ENCODE results near the gene OR52E8.
A peak's percentile ranks its signal among the peaks of the same experiment; 100 is the strongest.

Gene OR52E8

DNA sequence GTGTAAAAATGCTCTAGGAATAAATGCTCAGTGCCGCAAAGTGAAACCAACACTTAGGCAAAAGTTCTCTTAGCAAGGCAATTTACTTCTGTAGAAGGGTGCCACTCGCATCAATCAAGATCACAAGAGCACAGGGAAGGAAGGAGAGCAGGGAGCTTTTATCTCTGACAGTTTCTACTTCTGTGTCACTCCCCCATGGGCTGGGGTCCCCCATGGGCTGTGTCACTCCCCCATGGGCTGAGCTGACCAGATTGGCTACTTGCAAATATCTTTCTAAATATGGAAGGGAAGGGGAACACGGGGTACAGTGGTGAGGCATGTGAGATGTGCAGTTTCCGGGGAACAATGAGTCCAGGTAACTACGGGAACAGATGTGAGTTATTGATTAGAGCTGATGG lies 48.4 kb downstream of the OR52E8 start:
- Histone ChIP-seq H3K27ac (ENCODE audit: insufficient read depth, low read length, poor library complexity, severe bottlenecking) (no peak overlapping the region), H3K9me3 (ENCODE audit: control insufficient read depth, low read length) (no peaks in the 10 kb centered on the region), H3K4me1 (ENCODE audit: control insufficient read depth, insufficient read depth, low read length, poor library complexity, severe bottlenecking) (no peaks in the 10 kb centered on the region), H3K4me3 (ENCODE audit: insufficient read depth, low read depth, low read length, poor library complexity, severe bottlenecking) (peak overlapping the region; percentile 48), H3K27me3 (replicated peaks; ENCODE audit: control insufficient read depth, insufficient read depth, low read length, poor library complexity, severe bottlenecking) (no peaks in the 10 kb centered on the region), H3K36me3 (ENCODE audit: control insufficient read depth, insufficient read depth, low read length) (no peaks in the 10 kb centered on the region)
- no peak for DNase-seq

DNA sequence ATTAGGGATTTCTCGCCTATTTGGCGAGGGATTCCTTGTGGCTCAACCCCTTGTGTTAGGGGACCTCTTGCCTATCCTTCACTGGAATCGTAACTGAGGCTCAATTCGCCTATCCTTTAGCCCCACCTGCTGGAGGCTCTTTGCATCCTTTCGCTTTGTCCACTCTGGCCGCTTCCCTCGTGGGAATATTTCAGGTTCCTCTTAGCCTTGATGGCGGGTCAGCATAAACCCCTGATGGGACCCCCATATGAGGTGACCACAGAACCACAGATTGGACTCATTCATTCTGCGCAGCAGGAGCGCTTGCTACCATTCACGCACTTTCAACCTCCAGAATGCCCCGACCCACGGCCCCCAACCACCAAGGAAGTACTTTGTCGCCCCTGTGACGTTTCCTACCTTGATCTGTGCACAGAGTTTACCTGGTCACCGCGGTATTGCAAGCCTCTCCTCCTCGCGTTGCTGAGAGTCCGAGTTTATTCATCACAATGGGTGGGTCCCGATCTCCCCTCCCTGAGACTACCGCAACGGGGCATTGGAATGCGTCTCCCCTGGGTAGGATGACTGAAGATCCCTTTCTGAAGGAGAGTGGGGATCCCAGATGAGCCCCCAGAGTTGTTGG lies 48.9 kb downstream of the OR52E8 start, which contains the start of gene OR52N2:
TSS of gene OR52N2 (plus strand) at position 425 of the 622 bp plus-strand sequence. CDS start 11,412 bp downstream, outside the sequence.
- no peaks in the 10 kb centered on the region for H3K9me3 ChIP-seq (ENCODE audit: control insufficient read depth, low read length)
- no peak within 1 kb of the TSS for H3K27ac ChIP-seq (ENCODE audit: insufficient read depth, low read length, poor library complexity, severe bottlenecking)
- no peaks in the 10 kb centered on the region for H3K4me1 ChIP-seq (ENCODE audit: control insufficient read depth, insufficient read depth, low read length, poor library complexity, severe bottlenecking)
- peak; percentile 38 to 71 (median 42) for DNase-seq
- no peaks in the 10 kb centered on the region for H3K27me3 ChIP-seq (replicated peaks; ENCODE audit: control insufficient read depth, insufficient read depth, low read length, poor library complexity, severe bottlenecking)
- peak within 1 kb of the TSS; percentile 48 for H3K4me3 ChIP-seq (ENCODE audit: insufficient read depth, low read depth, low read length, poor library complexity, severe bottlenecking)
- no peaks in the 10 kb centered on the region for H3K36me3 ChIP-seq (ENCODE audit: control insufficient read depth, insufficient read depth, low read length)

DNA sequence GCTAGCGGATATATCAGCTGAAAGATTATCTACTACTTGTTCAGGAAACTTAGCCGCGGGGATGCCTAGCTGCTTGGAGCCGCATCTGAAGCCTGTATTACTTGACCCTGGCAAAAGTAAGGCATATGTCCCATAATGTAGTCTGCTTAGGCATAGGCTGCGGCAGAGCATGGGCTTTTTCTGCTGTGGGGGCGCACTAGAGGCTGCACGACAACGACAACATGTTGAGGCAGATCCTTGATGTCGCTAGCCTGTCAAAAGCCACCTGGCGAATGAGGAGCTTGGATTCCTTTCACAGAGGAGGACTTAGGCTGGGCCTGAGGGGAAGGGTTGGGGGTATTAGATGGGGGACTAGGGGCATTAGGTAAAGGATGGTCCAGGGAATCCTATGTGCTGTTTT lies 49.9 kb downstream of the OR52E8 start:
- no peaks in the 10 kb centered on the region for H3K27me3 ChIP-seq (replicated peaks; ENCODE audit: control insufficient read depth, insufficient read depth, low read length, poor library complexity, severe bottlenecking)
- DNase-seq = no peak
- H3K4me3 ChIP-seq (ENCODE audit: insufficient read depth, low read depth, low read length, poor library complexity, severe bottlenecking) = no peak overlapping the region
- H3K4me1 ChIP-seq (ENCODE audit: control insufficient read depth, insufficient read depth, low read length, poor library complexity, severe bottlenecking) = no peaks in the 10 kb centered on the region
- H3K27ac ChIP-seq (ENCODE audit: insufficient read depth, low read length, poor library complexity, severe bottlenecking) = no peak overlapping the region
- no peaks in the 10 kb centered on the region for H3K36me3 ChIP-seq (ENCODE audit: control insufficient read depth, insufficient read depth, low read length)
- H3K9me3 ChIP-seq (ENCODE audit: control insufficient read depth, low read length) = no peaks in the 10 kb centered on the region
